ENCODE measurements around the gene FASTK.
A peak's percentile ranks its signal among the peaks of the same experiment; 100 is the strongest.

The FASTK gene

GRCh38 chr7:151110941-151111645 lies 30.5 kb upstream of the FASTK start:
- Histone ChIP-seq H3K4me2 (ENCODE audit: low read length, poor library complexity, severe bottlenecking) (no peak overlapping the region), H3K18ac (ENCODE audit: low read depth in 1 of 2, low read length in 2 of 2) (no peak overlapping the region), H2BK120ac (ENCODE audit: low read depth, low read length) (no peak overlapping the region), H3K4ac (ENCODE audit: low read depth in 1 of 2, low read length in 2 of 2) (peak overlapping the region in 1 of 2 experiments; percentile 22), H3K23ac (ENCODE audit: low read length in 2 of 2) (no peak overlapping the region), H3K27ac (ENCODE audit: low read length, poor library complexity, severe bottlenecking) (no peak overlapping the region), H3K79me1 (replicated peaks; ENCODE audit: low read length, poor library complexity, severe bottlenecking) (peaks cover 49% of the 10 kb centered on the region), H3K36me3 (ENCODE audit: control insufficient read depth in 1 of 2, insufficient read depth in 2 of 2, low read depth in 1 of 2, low read length in 2 of 2) (peaks cover 3 to 23% of the 10 kb centered on the region in 2 experiments), H3K14ac (ENCODE audit: low read length in 2 of 2) (no peak overlapping the region), H3K9ac (ENCODE audit: low read length) (peak overlapping the region; percentile 78), H4K91ac (ENCODE audit: low read length) (peak overlapping the region; percentile 23), H2AK5ac (ENCODE audit: low read length, severe bottlenecking) (peak overlapping the region; percentile 43), H3K27me3 (ENCODE audit: control insufficient read depth in 1 of 2, insufficient read depth in 1 of 2, low read length in 2 of 2) (no peaks in the 10 kb centered on the region), H2BK15ac (ENCODE audit: low read depth, poor library complexity, severe bottlenecking) (peak overlapping the region; percentile 19), H3K4me3 (ENCODE audit: insufficient read depth in 1 of 2, low read depth in 1 of 2, low read length in 2 of 2) (no peak overlapping the region), H4K8ac (ENCODE audit: low read length) (peak overlapping the region; percentile 76), H3K4me1 (ENCODE audit: control insufficient read depth, insufficient read depth, low read depth, low read length) (peaks cover 38% of the 10 kb centered on the region), H2BK12ac (ENCODE audit: low read length in 2 of 2) (peak overlapping the region in 1 of 2 experiments; percentile 37), H2AFZ (ENCODE audit: low read depth, low read length) (no peak overlapping the region), H3K9me3 (ENCODE audit: control insufficient read depth, low read length) (no peaks in the 10 kb centered on the region), H2BK5ac (ENCODE audit: low read depth, low read length, poor library complexity, severe bottlenecking) (no peak overlapping the region)
- WGBS = 41% methylated on average over 20 of the region's 20 CpGs
- peak; percentile 76 for DNase-seq

GRCh38 chr7:151110236-151110940 lies 29.8 kb upstream of the FASTK start:
- peaks cover 3 to 22% of the 10 kb centered on the region in 2 experiments for H3K36me3 ChIP-seq (ENCODE audit: control insufficient read depth in 1 of 2, insufficient read depth in 2 of 2, low read depth in 1 of 2, low read length in 2 of 2)

GRCh38 chr7:151109094-151110048 lies 28.8 kb upstream of the FASTK start:
- WGBS = 63% methylated on average over 14 of the region's 15 CpGs
- Histone ChIP-seq H3K27me3 (ENCODE audit: control insufficient read depth in 1 of 2, insufficient read depth in 1 of 2, low read length in 2 of 2) (no peaks in the 10 kb centered on the region), H3K9me3 (ENCODE audit: control insufficient read depth, low read length) (no peaks in the 10 kb centered on the region), H4K91ac (ENCODE audit: low read length) (peak overlapping the region; percentile 22), H2BK120ac (ENCODE audit: low read depth, low read length) (no peak overlapping the region), H2BK15ac (ENCODE audit: low read depth, poor library complexity, severe bottlenecking) (no peak overlapping the region), H2BK12ac (ENCODE audit: low read length in 2 of 2) (no peak overlapping the region), H3K14ac (ENCODE audit: low read length in 2 of 2) (no peak overlapping the region), H3K27ac (ENCODE audit: low read length, poor library complexity, severe bottlenecking) (no peak overlapping the region), H3K4me3 (ENCODE audit: insufficient read depth in 1 of 2, low read depth in 1 of 2, low read length in 2 of 2) (peak overlapping the region in 1 of 2 experiments; percentile 30), H3K79me1 (replicated peaks; ENCODE audit: low read length, poor library complexity, severe bottlenecking) (peaks cover 46% of the 10 kb centered on the region), H3K36me3 (ENCODE audit: control insufficient read depth in 1 of 2, insufficient read depth in 2 of 2, low read depth in 1 of 2, low read length in 2 of 2) (peaks cover 3 to 26% of the 10 kb centered on the region in 2 experiments), H3K9ac (ENCODE audit: low read length) (peak overlapping the region; percentile 78), H2BK5ac (ENCODE audit: low read depth, low read length, poor library complexity, severe bottlenecking) (no peak overlapping the region), H2AK5ac (ENCODE audit: low read length, severe bottlenecking) (no peak overlapping the region), H3K4ac (ENCODE audit: low read depth in 1 of 2, low read length in 2 of 2) (no peak overlapping the region), H2AFZ (ENCODE audit: low read depth, low read length) (no peak overlapping the region), H3K4me1 (ENCODE audit: control insufficient read depth, insufficient read depth, low read depth, low read length) (peaks cover 36% of the 10 kb centered on the region), H3K18ac (ENCODE audit: low read depth in 1 of 2, low read length in 2 of 2) (no peak overlapping the region), H3K23ac (ENCODE audit: low read length in 2 of 2) (no peak overlapping the region), H4K8ac (ENCODE audit: low read length) (no peak overlapping the region), H3K4me2 (ENCODE audit: low read length, poor library complexity, severe bottlenecking) (no peak overlapping the region)
- peak; percentile 74 for DNase-seq

More at GRCh38 chr7:151110236-151110940, 29.8 kb upstream of the FASTK start:
- Histone ChIP-seq H3K9ac (ENCODE audit: low read length) (peak overlapping the region; percentile 78), H3K23ac (ENCODE audit: low read length in 2 of 2) (peak overlapping the region in 1 of 2 experiments; percentile 28), H3K4me3 (ENCODE audit: insufficient read depth in 1 of 2, low read depth in 1 of 2, low read length in 2 of 2) (peak overlapping the region in 1 of 2 experiments; percentile 30), H3K79me1 (replicated peaks; ENCODE audit: low read length, poor library complexity, severe bottlenecking) (peaks cover 46% of the 10 kb centered on the region), H2BK5ac (ENCODE audit: low read depth, low read length, poor library complexity, severe bottlenecking) (no peak overlapping the region), H3K27me3 (ENCODE audit: control insufficient read depth in 1 of 2, insufficient read depth in 1 of 2, low read length in 2 of 2) (no peaks in the 10 kb centered on the region), H3K4me1 (ENCODE audit: control insufficient read depth, insufficient read depth, low read depth, low read length) (peaks cover 33% of the 10 kb centered on the region), H3K4ac (ENCODE audit: low read depth in 1 of 2, low read length in 2 of 2) (no peak overlapping the region), H4K8ac (ENCODE audit: low read length) (no peak overlapping the region), H3K18ac (ENCODE audit: low read depth in 1 of 2, low read length in 2 of 2) (peak overlapping the region in 1 of 2 experiments; percentile 26), H2AFZ (ENCODE audit: low read depth, low read length) (no peak overlapping the region), H3K4me2 (ENCODE audit: low read length, poor library complexity, severe bottlenecking) (no peak overlapping the region), H4K91ac (ENCODE audit: low read length) (no peak overlapping the region), H2BK120ac (ENCODE audit: low read depth, low read length) (no peak overlapping the region), H2BK12ac (ENCODE audit: low read length in 2 of 2) (peak overlapping the region in 1 of 2 experiments; percentile 12), H3K14ac (ENCODE audit: low read length in 2 of 2) (no peak overlapping the region), H3K9me3 (ENCODE audit: control insufficient read depth, low read length) (no peaks in the 10 kb centered on the region), H2AK5ac (ENCODE audit: low read length, severe bottlenecking) (no peak overlapping the region), H3K27ac (ENCODE audit: low read length, poor library complexity, severe bottlenecking) (no peak overlapping the region), H2BK15ac (ENCODE audit: low read depth, poor library complexity, severe bottlenecking) (peak overlapping the region; percentile 19)
- WGBS = 91% methylated on average over 11 of the region's 11 CpGs
- DNase-seq = no peak
